OCI-M2 (cell line): Measurements from ENCODE around the gene KCNQ1.

Experiments used
- DNase-seq: peaks from one replicate; lab custom pipeline; 2025; ENCODE audit not compliant: unreplicated experiment; lab: John Stamatoyannopoulos, UW

The KCNQ1 gene

GRCh38 chr11:2459016-2459725, 14.4 kb downstream of the KCNQ1 start:
- DNase-seq = no peak

GRCh38 chr11:2459796-2460531, 15.2 kb downstream of the KCNQ1 start:
- DNase-seq = no peak

GRCh38 chr11:2460540-2461252, 15.9 kb downstream of the KCNQ1 start:
- no peak for DNase-seq

GRCh38 chr11:2461253-2461955, 16.6 kb downstream of the KCNQ1 start:
- no peak for DNase-seq

GRCh38 chr11:2461956-2462542, 17.2 kb downstream of the KCNQ1 start:
- no peak for DNase-seq

- DNase-seq = no peak
These were observed 17.8 kb downstream of the KCNQ1 start for GRCh38 chr11:2462543-2462985.

- no peak for DNase-seq
These were observed 18.4 kb downstream of the KCNQ1 start for GRCh38 chr11:2462986-2463765.

- no peak for DNase-seq
These were observed 19.0 kb downstream of the KCNQ1 start for GRCh38 chr11:2463766-2464277.

GRCh38 chr11:2464451-2465165, 19.8 kb downstream of the KCNQ1 start:
- DNase-seq = no peak

GRCh38 chr11:2465202-2466068, 20.6 kb downstream of the KCNQ1 start:
- DNase-seq = no peak

- DNase-seq = no peak
These were observed 21.4 kb downstream of the KCNQ1 start for GRCh38 chr11:2466069-2466801.

- no peak for DNase-seq
These were observed 22.3 kb downstream of the KCNQ1 start for GRCh38 chr11:2466869-2467694.

- no peak for DNase-seq
These were observed 22.9 kb downstream of the KCNQ1 start for GRCh38 chr11:2467695-2468055.

- DNase-seq = no peak
These were observed 23.8 kb downstream of the KCNQ1 start for GRCh38 chr11:2468363-2469235.

- no peak for DNase-seq
These were observed 25.7 kb downstream of the KCNQ1 start for GRCh38 chr11:2470495-2470894.
